NT2/D1 (cell line): Measurements from ENCODE around the gene MUC5B.

Experiments used
- SUZ12 ChIP-seq: IDR thresholded peaks from 2 replicates; pipeline ENCODE4 v1.6.1; 2011; ENCODE audit not compliant: insufficient read length, insufficient read depth; ENCODE audit errors: extremely low read depth
- YY1 ChIP-seq: IDR thresholded peaks from 2 replicates; pipeline ENCODE4 v1.6.1; 2011; ENCODE audit not compliant: insufficient read length, insufficient read depth
- ZNF274 ChIP-seq: IDR thresholded peaks from 2 replicates; pipeline ENCODE4 v1.6.1; 2011; ENCODE audit warnings: mild to moderate bottlenecking, low read depth, low read length

- TF ChIP-seq YY1 (no peak), ZNF274 (no peak), SUZ12 (no peak)
These were observed 35.0 kb downstream of the MUC5B start for GRCh38 chr11:1257916-1258315.
